ENCODE data around the gene LRP1B. TPM values are rescaled to one million over a fixed set of nuclear protein-coding genes. Genes with fewer than 3 reads are reported as not detected.
"Not testable (repeated sequence)": the region's sequence is repeated elsewhere in the genome, so short reads cannot be mapped to it uniquely, and the experiment has no call there.

Gene LRP1B
- total RNA-seq, 1 donor from 2014 or later = 0.20 TPM

GRCh38 chr2:140481136-140481535 lies 1649.7 kb downstream of the LRP1B start:
- DNase-seq (ENCODE audit: low read depth, low spot score) = no peak

GRCh38 chr2:140473851-140474250 lies 1657.0 kb downstream of the LRP1B start:
- no peak for DNase-seq (ENCODE audit: low read depth, low spot score)

- DNase-seq (ENCODE audit: low read depth, low spot score) = no peak
These were observed 1658.1 kb downstream of the LRP1B start for GRCh38 chr2:140472676-140473075.

- DNase-seq (ENCODE audit: low read depth, low spot score) = no peak
These were observed 1665.5 kb downstream of the LRP1B start for GRCh38 chr2:140465301-140465700.

- no peak for DNase-seq (ENCODE audit: low read depth, low spot score)
These were observed 1667.8 kb downstream of the LRP1B start for GRCh38 chr2:140462990-140463389.

GRCh38 chr2:140457483-140457882 lies 1673.3 kb downstream of the LRP1B start:
- DNase-seq (ENCODE audit: low read depth, low spot score) = no peak

GRCh38 chr2:140455315-140455714 lies 1675.5 kb downstream of the LRP1B start:
- no peak for DNase-seq (ENCODE audit: low read depth, low spot score)

- no peak for DNase-seq (ENCODE audit: low read depth, low spot score)
These were observed 1676.1 kb downstream of the LRP1B start for GRCh38 chr2:140454717-140455116.

GRCh38 chr2:140451324-140451723 lies 1679.5 kb downstream of the LRP1B start:
- no peak for DNase-seq (ENCODE audit: low read depth, low spot score)

- no peak for DNase-seq (ENCODE audit: low read depth, low spot score)
These were observed 1688.5 kb downstream of the LRP1B start for GRCh38 chr2:140442319-140442718.

- DNase-seq (ENCODE audit: low read depth, low spot score) = no peak
These were observed 1690.0 kb downstream of the LRP1B start for GRCh38 chr2:140440815-140441214.

- DNase-seq (ENCODE audit: low read depth, low spot score) = no peak
These were observed 1693.9 kb downstream of the LRP1B start for GRCh38 chr2:140436936-140437335.

GRCh38 chr2:140427033-140427432 lies 1703.8 kb downstream of the LRP1B start:
- not testable (repeated sequence) for DNase-seq (ENCODE audit: low read depth, low spot score)

GRCh38 chr2:140424471-140424870 lies 1706.3 kb downstream of the LRP1B start:
- DNase-seq (ENCODE audit: low read depth, low spot score) = no peak

- no peak for DNase-seq (ENCODE audit: low read depth, low spot score)
These were observed 1708.1 kb downstream of the LRP1B start for GRCh38 chr2:140422759-140423158.

GRCh38 chr2:140417504-140417903 lies 1713.3 kb downstream of the LRP1B start:
- no peak for DNase-seq (ENCODE audit: low read depth, low spot score)

- no peak for DNase-seq (ENCODE audit: low read depth, low spot score)
These were observed 1714.2 kb downstream of the LRP1B start for GRCh38 chr2:140416577-140416976.

GRCh38 chr2:140415035-140415434 lies 1715.8 kb downstream of the LRP1B start:
- DNase-seq (ENCODE audit: low read depth, low spot score) = not testable (repeated sequence)

- no peak for DNase-seq (ENCODE audit: low read depth, low spot score)
These were observed 1720.1 kb downstream of the LRP1B start for GRCh38 chr2:140410695-140411094.

GRCh38 chr2:140401056-140401455 lies 1729.8 kb downstream of the LRP1B start:
- no peak for DNase-seq (ENCODE audit: low read depth, low spot score)

GRCh38 chr2:140392824-140393223 lies 1738.0 kb downstream of the LRP1B start:
- DNase-seq (ENCODE audit: low read depth, low spot score) = no peak

GRCh38 chr2:140384946-140385345 lies 1745.9 kb downstream of the LRP1B start:
- DNase-seq (ENCODE audit: low read depth, low spot score) = no peak

GRCh38 chr2:140383781-140384180 lies 1747.0 kb downstream of the LRP1B start:
- no peak for DNase-seq (ENCODE audit: low read depth, low spot score)

- DNase-seq (ENCODE audit: low read depth, low spot score) = no peak
These were observed 1754.1 kb downstream of the LRP1B start for GRCh38 chr2:140376686-140377085.
